ENCODE measurements around the gene MTNR1A.

Gene MTNR1A

DNA sequence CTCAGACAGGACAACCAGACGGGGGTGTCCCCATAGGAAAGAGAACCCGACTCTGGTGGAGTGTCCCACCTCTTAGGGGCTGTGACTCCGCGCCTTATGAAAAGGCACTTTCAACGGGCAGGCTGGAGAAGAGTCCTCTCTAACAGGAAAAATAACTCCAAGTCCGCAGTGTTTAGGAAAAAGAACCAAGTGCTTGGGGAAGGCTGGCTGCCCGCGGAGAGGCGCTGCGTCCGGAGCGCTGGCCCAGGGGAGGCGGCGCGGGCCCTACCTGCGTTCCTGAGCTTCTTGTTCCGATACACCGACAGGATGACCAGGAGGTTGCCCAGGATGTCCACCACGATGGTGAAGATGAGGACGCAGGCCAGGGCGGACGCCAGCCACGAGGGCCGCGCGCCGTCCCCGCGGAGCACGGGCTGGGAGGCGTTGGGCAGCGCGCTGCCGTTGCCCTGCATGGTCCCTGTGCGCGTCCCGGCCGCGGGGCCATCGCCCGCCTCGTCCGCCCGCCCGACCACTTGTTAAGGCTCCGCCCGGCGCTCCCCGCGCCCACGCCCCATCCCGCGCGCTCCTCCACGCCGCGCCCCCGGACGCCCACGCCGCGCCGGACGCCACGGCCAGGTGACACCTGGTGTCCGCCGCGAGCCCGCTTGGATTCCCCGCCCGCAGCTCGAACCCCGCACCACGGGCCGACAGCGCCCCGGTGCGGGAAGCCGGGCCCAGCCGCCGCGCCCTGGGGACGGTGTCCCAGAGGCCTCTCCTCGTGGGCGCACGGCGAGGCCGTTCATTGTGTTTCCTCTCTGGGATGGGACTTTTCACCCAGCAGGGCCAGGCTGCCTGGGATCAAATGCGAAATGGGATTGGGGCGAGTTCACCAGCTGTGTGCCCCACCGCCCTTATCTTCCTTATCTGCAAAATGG, at the start of gene MTNR1A:
MTNR1A (minus strand) TSS at position 654 of the 914 bp plus-strand sequence; CDS start at position 452, 202 bp downstream.
- no peak within 1 kb of the TSS for H2AFZ ChIP-seq (ENCODE audit: low read depth, low read length)
- H3K4me2 ChIP-seq (ENCODE audit: low read length), result no peak within 1 kb of the TSS

DNA sequence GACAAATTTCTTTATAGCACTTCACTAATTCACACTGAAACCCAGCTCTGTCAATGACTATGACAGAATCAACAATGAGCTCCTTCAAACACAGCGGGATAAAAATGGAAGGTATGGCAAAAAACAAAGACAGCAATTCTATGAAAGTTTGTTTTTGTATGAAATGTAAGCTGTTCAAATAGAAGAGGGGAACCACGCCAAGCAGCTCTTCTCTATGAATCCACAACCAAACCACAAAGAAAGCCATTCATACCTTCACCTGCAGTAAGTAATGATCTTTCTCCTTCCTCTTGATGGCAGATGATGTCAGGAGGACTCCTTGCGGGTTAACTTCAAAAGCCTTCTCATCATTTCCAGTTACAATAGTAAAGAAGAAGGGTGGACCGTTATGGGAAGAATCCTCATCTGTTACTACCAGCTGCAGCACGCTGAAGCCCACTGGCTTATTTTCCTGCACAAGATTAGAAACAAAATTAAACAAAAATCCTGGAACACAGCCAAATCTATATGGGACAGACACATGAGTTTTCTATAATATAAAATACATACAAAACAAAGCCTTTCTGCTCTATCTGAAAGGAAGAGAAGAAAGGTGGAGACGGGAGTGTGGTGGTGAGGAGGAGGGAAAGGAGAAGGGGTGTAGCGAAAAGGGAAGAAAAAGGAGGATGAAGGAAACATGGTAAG, 48.9 kb upstream of the MTNR1A start:
- Histone ChIP-seq H3K27ac (ENCODE audit: low read length) (no peak overlapping the region), H3K4me3 (ENCODE audit: low read length) (no peak overlapping the region), H3K9me3 (ENCODE audit: insufficient read depth, low read length) (no peaks in the 10 kb centered on the region), H3K4me2 (ENCODE audit: low read length) (no peak overlapping the region), H3K36me3 (replicated peaks; ENCODE audit: low read depth, low read length) (no peaks in the 10 kb centered on the region), H3K9ac (ENCODE audit: low read length) (no peak overlapping the region), H3K4me1 (ENCODE audit: low read length) (no peaks in the 10 kb centered on the region), H3K79me2 (ENCODE audit: low read length) (no peaks in the 10 kb centered on the region), H2AFZ (ENCODE audit: low read depth, low read length) (no peak overlapping the region), H4K20me1 (ENCODE audit: insufficient read depth, low read length) (no peaks in the 10 kb centered on the region), H3K27me3 (ENCODE audit: low read depth, low read length) (no peaks in the 10 kb centered on the region)
- no peak for TF ChIP-seq EZH2phosphoT487 (IDR thresholded peaks at IDR 0.05; ENCODE audit: low read depth)
- TF ChIP-seq, protein P1, sequence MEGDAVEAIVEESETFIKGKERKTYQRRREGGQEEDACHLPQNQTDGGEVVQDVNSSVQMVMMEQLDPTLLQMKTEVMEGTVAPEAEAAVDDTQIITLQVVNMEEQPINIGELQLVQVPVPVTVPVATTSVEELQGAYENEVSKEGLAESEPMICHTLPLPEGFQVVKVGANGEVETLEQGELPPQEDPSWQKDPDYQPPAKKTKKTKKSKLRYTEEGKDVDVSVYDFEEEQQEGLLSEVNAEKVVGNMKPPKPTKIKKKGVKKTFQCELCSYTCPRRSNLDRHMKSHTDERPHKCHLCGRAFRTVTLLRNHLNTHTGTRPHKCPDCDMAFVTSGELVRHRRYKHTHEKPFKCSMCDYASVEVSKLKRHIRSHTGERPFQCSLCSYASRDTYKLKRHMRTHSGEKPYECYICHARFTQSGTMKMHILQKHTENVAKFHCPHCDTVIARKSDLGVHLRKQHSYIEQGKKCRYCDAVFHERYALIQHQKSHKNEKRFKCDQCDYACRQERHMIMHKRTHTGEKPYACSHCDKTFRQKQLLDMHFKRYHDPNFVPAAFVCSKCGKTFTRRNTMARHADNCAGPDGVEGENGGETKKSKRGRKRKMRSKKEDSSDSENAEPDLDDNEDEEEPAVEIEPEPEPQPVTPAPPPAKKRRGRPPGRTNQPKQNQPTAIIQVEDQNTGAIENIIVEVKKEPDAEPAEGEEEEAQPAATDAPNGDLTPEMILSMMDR (IDR thresholded peaks at IDR 0.05; ENCODE audit: low read depth, low read length), result no peak

More for the DNA sequence above, at the start of gene MTNR1A:
- H3K9me3 ChIP-seq (ENCODE audit: insufficient read depth, low read length), result no peaks in the 10 kb centered on the region
- no peaks in the 10 kb centered on the region for H3K79me2 ChIP-seq (ENCODE audit: low read length)
- no peak within 1 kb of the TSS for H3K27ac ChIP-seq (ENCODE audit: low read length)
- no peak within 1 kb of the TSS for H3K4me3 ChIP-seq (ENCODE audit: low read length)
- no peaks in the 10 kb centered on the region for H3K36me3 ChIP-seq (replicated peaks; ENCODE audit: low read depth, low read length)
- H3K27me3 ChIP-seq (ENCODE audit: low read depth, low read length), result no peaks in the 10 kb centered on the region
- TF ChIP-seq, protein P1 (IDR thresholded peaks at IDR 0.05; ENCODE audit: low read depth, low read length), result no peak
- TF ChIP-seq EZH2phosphoT487 (IDR thresholded peaks at IDR 0.05; ENCODE audit: low read depth), result no peak
- H3K9ac ChIP-seq (ENCODE audit: low read length), result no peak within 1 kb of the TSS
- no peaks in the 10 kb centered on the region for H3K4me1 ChIP-seq (ENCODE audit: low read length)
- no peaks in the 10 kb centered on the region for H4K20me1 ChIP-seq (ENCODE audit: insufficient read depth, low read length)

DNA sequence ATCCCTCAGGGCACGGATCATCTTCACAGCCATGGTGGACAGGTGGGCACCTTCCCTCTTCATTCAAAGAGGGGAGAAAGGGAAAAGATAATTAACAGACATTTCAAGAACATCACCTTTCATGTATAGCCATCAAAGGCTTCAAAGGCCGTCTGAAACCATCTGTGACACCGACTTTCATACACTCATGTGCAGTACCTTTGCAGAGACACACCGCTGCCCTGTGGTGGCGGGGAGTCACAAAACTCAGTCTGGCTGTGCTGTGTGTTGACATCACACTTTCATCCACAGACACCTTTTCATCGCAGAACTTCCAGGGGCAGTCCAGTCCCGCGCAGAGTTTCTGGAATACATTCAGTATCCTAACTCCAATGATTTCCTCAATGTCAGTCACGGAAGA, 47.6 kb upstream of the MTNR1A start:
- no peaks in the 10 kb centered on the region for H3K4me1 ChIP-seq (ENCODE audit: low read length)
- no peak overlapping the region for H3K9ac ChIP-seq (ENCODE audit: low read length)
- no peaks in the 10 kb centered on the region for H3K9me3 ChIP-seq (ENCODE audit: insufficient read depth, low read length)
- H4K20me1 ChIP-seq (ENCODE audit: insufficient read depth, low read length), result no peaks in the 10 kb centered on the region
- no peaks in the 10 kb centered on the region for H3K36me3 ChIP-seq (replicated peaks; ENCODE audit: low read depth, low read length)
- no peaks in the 10 kb centered on the region for H3K27me3 ChIP-seq (ENCODE audit: low read depth, low read length)
- H2AFZ ChIP-seq (ENCODE audit: low read depth, low read length), result no peak overlapping the region
- H3K4me2 ChIP-seq (ENCODE audit: low read length), result no peak overlapping the region
- no peaks in the 10 kb centered on the region for H3K79me2 ChIP-seq (ENCODE audit: low read length)
- no peak overlapping the region for H3K4me3 ChIP-seq (ENCODE audit: low read length)
- TF ChIP-seq, protein P1 (IDR thresholded peaks at IDR 0.05; ENCODE audit: low read depth, low read length), result no peak
- TF ChIP-seq EZH2phosphoT487 (IDR thresholded peaks at IDR 0.05; ENCODE audit: low read depth), result no peak
- no peak overlapping the region for H3K27ac ChIP-seq (ENCODE audit: low read length)

DNA sequence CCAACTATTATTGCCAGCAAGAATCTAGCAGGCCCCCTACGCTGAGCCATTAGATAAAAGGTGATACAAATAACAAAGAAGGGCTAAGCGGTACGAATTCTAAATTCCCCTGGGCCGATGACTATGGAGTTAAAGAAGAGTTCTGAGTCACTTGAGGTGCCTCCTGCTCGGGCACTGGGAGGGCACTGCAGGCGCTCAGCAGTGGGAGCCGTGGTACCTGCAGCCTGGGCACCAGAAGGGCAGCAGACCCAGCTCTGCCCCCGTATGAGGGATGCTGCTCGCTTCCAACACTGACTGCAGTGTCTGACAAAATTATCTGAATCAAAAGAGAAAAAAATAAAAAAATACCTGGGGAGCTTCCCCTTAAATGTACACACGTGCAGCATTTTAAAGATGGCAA, 44.1 kb upstream of the MTNR1A start:
- no peak overlapping the region for H3K4me3 ChIP-seq (ENCODE audit: low read length)
- no peak overlapping the region for H3K9ac ChIP-seq (ENCODE audit: low read length)
- H3K27ac ChIP-seq (ENCODE audit: low read length), result no peak overlapping the region
- no peak overlapping the region for H3K4me2 ChIP-seq (ENCODE audit: low read length)
- H3K36me3 ChIP-seq (replicated peaks; ENCODE audit: low read depth, low read length), result no peaks in the 10 kb centered on the region
- H4K20me1 ChIP-seq (ENCODE audit: insufficient read depth, low read length), result no peaks in the 10 kb centered on the region
- no peaks in the 10 kb centered on the region for H3K79me2 ChIP-seq (ENCODE audit: low read length)
- no peak overlapping the region for H2AFZ ChIP-seq (ENCODE audit: low read depth, low read length)
- no peak for TF ChIP-seq EZH2phosphoT487 (IDR thresholded peaks at IDR 0.05; ENCODE audit: low read depth)
- TF ChIP-seq, protein P1 (IDR thresholded peaks at IDR 0.05; ENCODE audit: low read depth, low read length), result no peak
- H3K27me3 ChIP-seq (ENCODE audit: low read depth, low read length), result no peaks in the 10 kb centered on the region
- H3K9me3 ChIP-seq (ENCODE audit: insufficient read depth, low read length), result no peaks in the 10 kb centered on the region
- no peaks in the 10 kb centered on the region for H3K4me1 ChIP-seq (ENCODE audit: low read length)

Data from OCI-LY3 (cell line).